Trophoblast cell (in vitro differentiated cells and primary cell): Measurements from ENCODE around the gene CACNA2D1.
A peak's percentile ranks its signal among the peaks of the same experiment; 100 is the strongest.

Source experiments
- DNase-seq, 2 donors: peaks; one replicate each; pipeline ENCODE4 v3.0.0-alpha.2; 2016
- H2AFZ ChIP-seq: 2 replicates; pipeline ENCODE4 v1.6.1; 2013; ENCODE audit warnings: low read length, moderate library complexity, mild to moderate bottlenecking; ENCODE audit not compliant: insufficient read depth, poor library complexity
- H2AK5ac ChIP-seq: 2 replicates; pipeline ENCODE4 v1.6.1; 2013; ENCODE audit warnings: mild to moderate bottlenecking, low read length
- H2BK120ac ChIP-seq: 2 replicates; pipeline ENCODE4 v1.6.1; 2013; ENCODE audit warnings: low read length, mild to moderate bottlenecking, moderate library complexity; ENCODE audit not compliant: insufficient read depth, poor library complexity
- H2BK12ac ChIP-seq: 2 replicates; pipeline ENCODE4 v1.6.1; 2013; ENCODE audit warnings: mild to moderate bottlenecking, low read length, moderate library complexity
- H2BK5ac ChIP-seq: 2 replicates; pipeline ENCODE4 v1.6.1; 2013; ENCODE audit warnings: low read length, low read depth, moderate library complexity, mild to moderate bottlenecking; ENCODE audit not compliant: poor library complexity
- H3K14ac ChIP-seq: 2 replicates; pipeline ENCODE4 v1.6.1; 2013; ENCODE audit warnings: mild to moderate bottlenecking, low read length
- H3K18ac ChIP-seq: 2 replicates; pipeline ENCODE4 v1.6.1; 2013; ENCODE audit warnings: mild to moderate bottlenecking, low read length
- H3K23ac ChIP-seq: 2 replicates; pipeline ENCODE4 v1.6.1; 2013; ENCODE audit warnings: low read length
- H3K27ac ChIP-seq: 2 replicates; pipeline ENCODE4 v1.5.1; 2013; ENCODE audit warnings: low read depth, mild to moderate bottlenecking, inconsistent platforms, low read length, moderate library complexity
- H3K27me3 ChIP-seq: 2 replicates; pipeline ENCODE4 v1.6.1; 2013; ENCODE audit warnings: inconsistent platforms, mild to moderate bottlenecking, low read length, moderate library complexity; ENCODE audit not compliant: insufficient read depth
- H3K36me3 ChIP-seq, 2 experiments: 1 replicate in 1 of 2; 2 replicates in 1 of 2; pipeline ENCODE4 v1.6.1; 2013; ENCODE audit warnings: low read length in 2 of 2, mild to moderate bottlenecking in 2 of 2, moderate library complexity in 1 of 2; ENCODE audit not compliant: insufficient read depth in 2 of 2, control insufficient read depth in 1 of 2
- H3K4ac ChIP-seq: 2 replicates; pipeline ENCODE4 v1.6.1; 2013; ENCODE audit warnings: low read depth, mild to moderate bottlenecking, low read length, moderate library complexity
- H3K4me1 ChIP-seq, 2 experiments: 1 replicate in 1 of 2; 2 replicates in 1 of 2; pipeline ENCODE4 v1.6.1; 2013; ENCODE audit warnings: low read length in 2 of 2, mild to moderate bottlenecking in 2 of 2, moderate library complexity in 1 of 2; ENCODE audit not compliant: insufficient read depth in 2 of 2, control insufficient read depth in 1 of 2
- H3K4me2 ChIP-seq: 2 replicates; pipeline ENCODE4 v1.6.1; 2013; ENCODE audit warnings: inconsistent platforms, mild to moderate bottlenecking, low read length, moderate library complexity
- H3K4me3 ChIP-seq: 2 replicates; pipeline ENCODE4 v1.5.1; 2013; ENCODE audit warnings: mild to moderate bottlenecking, low read depth, low read length, inconsistent platforms
- H3K79me1 ChIP-seq: one replicate; pipeline ENCODE4 v1.6.1; 2013; ENCODE audit warnings: low read length
- H3K79me2 ChIP-seq: 2 replicates; pipeline ENCODE4 v1.6.1; 2013; ENCODE audit warnings: low read length, mild to moderate bottlenecking; ENCODE audit not compliant: control insufficient read depth, insufficient read depth, poor library complexity
- H3K9ac ChIP-seq: 2 replicates; pipeline ENCODE4 v1.6.1; 2013; ENCODE audit warnings: mild to moderate bottlenecking, low read length
- H3K9me3 ChIP-seq: 2 replicates; pipeline ENCODE4 v1.6.1; 2013; ENCODE audit warnings: low read depth, mild to moderate bottlenecking, control low read depth, inconsistent platforms, low read length; ENCODE audit not compliant: insufficient read depth
- H4K12ac ChIP-seq: 2 replicates; pipeline ENCODE4 v1.6.1; 2013; ENCODE audit warnings: low read depth, mild to moderate bottlenecking, low read length, moderate library complexity
- H4K8ac ChIP-seq: 2 replicates; pipeline ENCODE4 v1.6.1; 2013; ENCODE audit warnings: low read depth, mild to moderate bottlenecking, low read length, moderate library complexity
- H4K91ac ChIP-seq: one replicate; pipeline ENCODE4 v1.6.1; 2013; ENCODE audit warnings: low read depth, mild to moderate bottlenecking, low read length, moderate library complexity
- WGBS: extraction: QIAGEN DNeasy Blood & Tissue Kit; methylation state at CpG from one replicate; pipeline ENCODE4 v1.1.7; 2013; ENCODE audit warnings: missing lambda C conversion rate; ENCODE audit not compliant: insufficient read length, insufficient coverage; ENCODE audit errors: extremely low coverage; 5-methylcytosine and 5-hydroxymethylcytosine counted together

CACNA2D1 gene

GRCh38 chr7:82335927-82336326 is 107.7 kb downstream of the CACNA2D1 start:
- Histone ChIP-seq H4K8ac (no peak overlapping the region), H3K27ac (no peak overlapping the region), H3K9ac (no peak overlapping the region), H3K27me3 (no peaks in the 10 kb centered on the region), H4K12ac (no peak overlapping the region), H4K91ac (no peak overlapping the region), H2BK5ac (no peak overlapping the region), H3K79me1 (no peaks in the 10 kb centered on the region), H3K9me3 (no peaks in the 10 kb centered on the region), H2AFZ (no peak overlapping the region), H3K18ac (no peak overlapping the region), H3K4ac (no peak overlapping the region), H3K23ac (no peak overlapping the region), H2BK120ac (no peak overlapping the region), H3K4me2 (no peak overlapping the region), H3K36me3 (no peaks in the 10 kb centered on the region), H3K79me2 (no peaks in the 10 kb centered on the region), H3K4me3 (no peak overlapping the region), H2AK5ac (no peak overlapping the region), H3K4me1 (no peaks in the 10 kb centered on the region), H2BK12ac (no peak overlapping the region), H3K14ac (no peak overlapping the region)
- no CpG with 5 or more reads among the region's 1 CpG for WGBS
- no peak for DNase-seq

- H3K4me1 ChIP-seq: no peaks in the 10 kb centered on the region
- H3K27me3 ChIP-seq: no peaks in the 10 kb centered on the region
- H4K91ac ChIP-seq: no peak overlapping the region
- H3K18ac ChIP-seq: no peak overlapping the region
- no peak overlapping the region for H4K12ac ChIP-seq
- H2AK5ac ChIP-seq: no peak overlapping the region
- H2BK5ac ChIP-seq: no peak overlapping the region
- H2BK12ac ChIP-seq: no peak overlapping the region
- H2AFZ ChIP-seq: no peak overlapping the region
- no peak overlapping the region for H3K4ac ChIP-seq
- H3K79me2 ChIP-seq: no peaks in the 10 kb centered on the region
- H2BK120ac ChIP-seq: no peak overlapping the region
- H3K4me3 ChIP-seq: no peak overlapping the region
- no peak overlapping the region for H4K8ac ChIP-seq
- WGBS: no CpG with 5 or more reads among the region's 2 CpGs
- H3K23ac ChIP-seq: no peak overlapping the region
- no peak overlapping the region for H3K9ac ChIP-seq
- no peak overlapping the region for H3K14ac ChIP-seq
- no peak overlapping the region for H3K4me2 ChIP-seq
- no peaks in the 10 kb centered on the region for H3K79me1 ChIP-seq
- DNase-seq: no peak
- no peaks in the 10 kb centered on the region for H3K36me3 ChIP-seq
- no peak overlapping the region for H3K27ac ChIP-seq
- no peaks in the 10 kb centered on the region for H3K9me3 ChIP-seq
Measured at GRCh38 chr7:82335001-82335400, 108.6 kb downstream of the CACNA2D1 start.

- Histone ChIP-seq H3K27ac (no peak overlapping the region), H3K9ac (no peak overlapping the region), H3K79me2 (no peaks in the 10 kb centered on the region), H3K79me1 (no peaks in the 10 kb centered on the region), H3K4me1 (no peaks in the 10 kb centered on the region), H2BK5ac (no peak overlapping the region), H3K4ac (no peak overlapping the region), H3K18ac (no peak overlapping the region), H3K23ac (no peak overlapping the region), H2AFZ (no peak overlapping the region), H4K12ac (no peak overlapping the region), H3K27me3 (no peaks in the 10 kb centered on the region), H2BK120ac (no peak overlapping the region), H2AK5ac (no peak overlapping the region), H3K4me2 (no peak overlapping the region), H2BK12ac (no peak overlapping the region), H3K9me3 (no peaks in the 10 kb centered on the region), H3K4me3 (no peak overlapping the region), H4K8ac (no peak overlapping the region), H4K91ac (no peak overlapping the region), H3K14ac (no peak overlapping the region), H3K36me3 (no peaks in the 10 kb centered on the region)
- DNase-seq: no peak
Measured at GRCh38 chr7:82331234-82331633, 112.3 kb downstream of the CACNA2D1 start.

DNA sequence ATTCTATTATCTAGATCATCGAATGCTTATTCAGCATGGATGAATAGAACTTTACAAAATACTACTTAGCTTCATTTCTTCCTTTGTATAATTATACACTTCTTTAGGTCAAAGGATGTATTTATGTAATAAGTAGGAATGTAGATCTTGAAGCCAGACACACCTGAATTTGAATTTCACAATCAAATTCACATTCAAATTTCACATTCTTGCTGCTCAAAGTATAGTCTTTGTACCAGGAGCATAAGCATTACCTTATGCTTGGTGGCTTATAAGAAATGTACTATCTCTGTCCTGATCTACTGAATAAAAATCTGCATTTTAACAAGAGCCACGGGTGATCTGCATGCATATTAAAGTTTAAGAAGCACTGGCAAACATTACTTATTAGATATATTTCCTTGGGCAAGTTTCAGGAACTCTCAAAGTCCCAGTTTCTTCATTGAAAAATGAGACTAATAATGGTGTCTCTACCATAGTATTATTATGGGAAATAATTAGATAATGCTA is 112.8 kb downstream of the CACNA2D1 start:
- H3K27me3 ChIP-seq: no peaks in the 10 kb centered on the region
- H2BK5ac ChIP-seq: no peak overlapping the region
- H3K79me1 ChIP-seq: no peaks in the 10 kb centered on the region
- H2BK120ac ChIP-seq: no peak overlapping the region
- H3K4me1 ChIP-seq: no peaks in the 10 kb centered on the region
- H2BK12ac ChIP-seq: no peak overlapping the region
- H4K8ac ChIP-seq: no peak overlapping the region
- H3K4me2 ChIP-seq: no peak overlapping the region
- no peak overlapping the region for H3K4me3 ChIP-seq
- H3K79me2 ChIP-seq: no peaks in the 10 kb centered on the region
- H3K14ac ChIP-seq: no peak overlapping the region
- no peaks in the 10 kb centered on the region for H3K9me3 ChIP-seq
- H3K23ac ChIP-seq: no peak overlapping the region
- no peak overlapping the region for H2AK5ac ChIP-seq
- no peaks in the 10 kb centered on the region for H3K36me3 ChIP-seq
- no peak overlapping the region for H3K4ac ChIP-seq
- H4K91ac ChIP-seq: no peak overlapping the region
- H2AFZ ChIP-seq: no peak overlapping the region
- no CpG with 5 or more reads among the region's 2 CpGs for WGBS
- no peak overlapping the region for H4K12ac ChIP-seq
- H3K18ac ChIP-seq: no peak overlapping the region
- no peak overlapping the region for H3K27ac ChIP-seq
- DNase-seq: peak in 1 of 2 donors; percentile 51
- no peak overlapping the region for H3K9ac ChIP-seq
